ENCODE results near the gene PSMD10.

PSMD10 gene

GRCh38 chrX:108121291-108121690 lies 29.9 kb upstream of the PSMD10 start:
- H3K27ac ChIP-seq: no peak overlapping the region
- DNase-seq: no peak
- no peak for TF ChIP-seq CTCF (IDR thresholded peaks at IDR 0.05; ENCODE audit: low read depth, low read length)
- H3K4me3 ChIP-seq (ENCODE audit: low read depth, low read length): no peak overlapping the region
- H3K27me3 ChIP-seq (ENCODE audit: insufficient read depth, low read depth, severe bottlenecking): peaks cover 2% of the 10 kb centered on the region
- H3K9me3 ChIP-seq (ENCODE audit: severe bottlenecking): no peaks in the 10 kb centered on the region
- no peaks in the 10 kb centered on the region for H3K36me3 ChIP-seq

- Histone ChIP-seq H3K9me3 (ENCODE audit: severe bottlenecking) (no peaks in the 10 kb centered on the region), H3K27me3 (ENCODE audit: insufficient read depth, low read depth, severe bottlenecking) (peaks cover 2% of the 10 kb centered on the region), H3K27ac (no peak overlapping the region), H3K4me3 (ENCODE audit: low read depth, low read length) (no peak overlapping the region), H3K36me3 (no peaks in the 10 kb centered on the region)
- TF ChIP-seq CTCF (IDR thresholded peaks at IDR 0.05; ENCODE audit: low read depth, low read length): no peak
- DNase-seq: no peak
Observed at GRCh38 chrX:108117988-108118387, 26.6 kb upstream of the PSMD10 start.

GRCh38 chrX:108114541-108114940 lies 23.2 kb upstream of the PSMD10 start:
- peaks cover 2% of the 10 kb centered on the region for H3K27me3 ChIP-seq (ENCODE audit: insufficient read depth, low read depth, severe bottlenecking)
- TF ChIP-seq CTCF (IDR thresholded peaks at IDR 0.05; ENCODE audit: low read depth, low read length): no peak
- no peak for DNase-seq
- H3K27ac ChIP-seq: no peak overlapping the region
- no peaks in the 10 kb centered on the region for H3K9me3 ChIP-seq (ENCODE audit: severe bottlenecking)
- no peaks in the 10 kb centered on the region for H3K36me3 ChIP-seq
- no peak overlapping the region for H3K4me3 ChIP-seq (ENCODE audit: low read depth, low read length)

- Histone ChIP-seq H3K27ac (no peak overlapping the region), H3K36me3 (no peaks in the 10 kb centered on the region), H3K9me3 (ENCODE audit: severe bottlenecking) (no peaks in the 10 kb centered on the region), H3K27me3 (ENCODE audit: insufficient read depth, low read depth, severe bottlenecking) (no peaks in the 10 kb centered on the region), H3K4me3 (ENCODE audit: low read depth, low read length) (no peak overlapping the region)
- TF ChIP-seq CTCF (IDR thresholded peaks at IDR 0.05; ENCODE audit: low read depth, low read length): no peak
- no peak for DNase-seq
Observed at GRCh38 chrX:108105473-108105872, 14.1 kb upstream of the PSMD10 start.

GRCh38 chrX:108097380-108097779 lies 6.0 kb upstream of the PSMD10 start:
- Histone ChIP-seq H3K4me3 (ENCODE audit: low read depth, low read length) (no peak overlapping the region), H3K27ac (no peak overlapping the region), H3K9me3 (ENCODE audit: severe bottlenecking) (no peaks in the 10 kb centered on the region), H3K27me3 (ENCODE audit: insufficient read depth, low read depth, severe bottlenecking) (no peaks in the 10 kb centered on the region), H3K36me3 (no peaks in the 10 kb centered on the region)
- no peak for DNase-seq
- no peak for TF ChIP-seq CTCF (IDR thresholded peaks at IDR 0.05; ENCODE audit: low read depth, low read length)

GRCh38 chrX:108091878-108092291 lies 543 bp upstream of the PSMD10 start:
- Histone ChIP-seq H3K4me3 (ENCODE audit: low read depth, low read length) (peak overlapping the region; percentile 63), H3K9me3 (ENCODE audit: severe bottlenecking) (no peaks in the 10 kb centered on the region), H3K27me3 (ENCODE audit: insufficient read depth, low read depth, severe bottlenecking) (peaks cover 4% of the 10 kb centered on the region), H3K27ac (peak overlapping the region; percentile 53), H3K36me3 (no peaks in the 10 kb centered on the region; the same call in 1 of the 2 replicates)
- no peak for TF ChIP-seq CTCF (IDR thresholded peaks at IDR 0.05; ENCODE audit: low read depth, low read length)
- no peak for DNase-seq
